ENCODE measurements around the gene NDUFA6. TPM values are rescaled to one million over a fixed set of nuclear protein-coding genes. Genes with fewer than 3 reads are reported as not detected.

Gene NDUFA6
- total RNA-seq, 1 donor from 2014 or later: 52.6 TPM

- no peak overlapping the region for H3K27ac Mint-ChIP-seq
- H3K4me3 Mint-ChIP-seq: no peak overlapping the region
- peaks cover 23% of the 10 kb centered on the region for H3K4me1 Mint-ChIP-seq
- H3K27me3 Mint-ChIP-seq (ENCODE audit: low read depth): no peaks in the 10 kb centered on the region
- DNase-seq (ENCODE audit: low spot score in 2 of 2, unreplicated experiment in 2 of 2): no peak
- peaks cover 45% of the 10 kb centered on the region for H3K36me3 Mint-ChIP-seq
- H3K9me3 Mint-ChIP-seq: no peaks in the 10 kb centered on the region
- TF ChIP-seq CTCF (IDR thresholded peaks at IDR 0.05; ENCODE audit: unreplicated experiment): no peak
Measured at GRCh38 chr22:42084874-42085273, 5.7 kb downstream of the NDUFA6 start.

- Mint-ChIP-seq H3K4me3 (no peak overlapping the region), H3K4me1 (peaks cover 26% of the 10 kb centered on the region), H3K9me3 (no peaks in the 10 kb centered on the region), H3K27ac (no peak overlapping the region), H3K36me3 (peaks cover 37% of the 10 kb centered on the region), H3K27me3 (ENCODE audit: low read depth) (no peaks in the 10 kb centered on the region)
- no peak for TF ChIP-seq CTCF (IDR thresholded peaks at IDR 0.05; ENCODE audit: unreplicated experiment)
- no peak for DNase-seq (ENCODE audit: low spot score in 2 of 2, unreplicated experiment in 2 of 2)
Measured at GRCh38 chr22:42083119-42083518, 7.5 kb downstream of the NDUFA6 start.

- Mint-ChIP-seq H3K4me1 (peaks cover 26% of the 10 kb centered on the region), H3K36me3 (peaks cover 21% of the 10 kb centered on the region), H3K4me3 (peak overlapping the region; percentile 85), H3K27me3 (ENCODE audit: low read depth) (no peaks in the 10 kb centered on the region), H3K9me3 (no peaks in the 10 kb centered on the region), H3K27ac (peak overlapping the region; percentile 98)
- DNase-seq (ENCODE audit: low spot score in 2 of 2, unreplicated experiment in 2 of 2): peak in 1 of 2 experiments; percentile 46
- no peak for TF ChIP-seq CTCF (IDR thresholded peaks at IDR 0.05; ENCODE audit: unreplicated experiment)
Measured at GRCh38 chr22:42080287-42080686, 10.3 kb downstream of the NDUFA6 start.

GRCh38 chr22:42079319-42080251 lies 11.0 kb downstream of the NDUFA6 start, which contains the start of gene SMDT1:
SMDT1 (plus strand) TSS chr22:42079700; CDS start chr22:42079769, 69 bp downstream.
- Mint-ChIP-seq H3K4me3 (peak within 1 kb of the TSS; percentile 85), H3K4me1 (peaks cover 30% of the 10 kb centered on the region), H3K27me3 (ENCODE audit: low read depth) (no peaks in the 10 kb centered on the region), H3K9me3 (no peaks in the 10 kb centered on the region), H3K36me3 (peaks cover 18% of the 10 kb centered on the region), H3K27ac (peak within 1 kb of the TSS; percentile 98)
- DNase-seq (ENCODE audit: low spot score in 2 of 2, unreplicated experiment in 2 of 2): peak; percentile 97 to 99
- TF ChIP-seq CTCF (IDR thresholded peaks at IDR 0.05; ENCODE audit: unreplicated experiment): no peak

- DNase-seq (ENCODE audit: low spot score in 2 of 2, unreplicated experiment in 2 of 2): no peak
- H3K27me3 Mint-ChIP-seq (ENCODE audit: low read depth): no peaks in the 10 kb centered on the region
- H3K4me1 Mint-ChIP-seq: peaks cover 31% of the 10 kb centered on the region
- peak overlapping the region; percentile 85 for H3K4me3 Mint-ChIP-seq
- no peaks in the 10 kb centered on the region for H3K9me3 Mint-ChIP-seq
- H3K36me3 Mint-ChIP-seq: peaks cover 11% of the 10 kb centered on the region
- no peak for TF ChIP-seq CTCF (IDR thresholded peaks at IDR 0.05; ENCODE audit: unreplicated experiment)
- H3K27ac Mint-ChIP-seq: peak overlapping the region; percentile 98
Measured at GRCh38 chr22:42078469-42079318, 11.9 kb downstream of the NDUFA6 start.

Data from mesothelial cell of epicardium (in vitro differentiated cells).